ENCODE data around the gene TIE1.

The TIE1 gene

DNA sequence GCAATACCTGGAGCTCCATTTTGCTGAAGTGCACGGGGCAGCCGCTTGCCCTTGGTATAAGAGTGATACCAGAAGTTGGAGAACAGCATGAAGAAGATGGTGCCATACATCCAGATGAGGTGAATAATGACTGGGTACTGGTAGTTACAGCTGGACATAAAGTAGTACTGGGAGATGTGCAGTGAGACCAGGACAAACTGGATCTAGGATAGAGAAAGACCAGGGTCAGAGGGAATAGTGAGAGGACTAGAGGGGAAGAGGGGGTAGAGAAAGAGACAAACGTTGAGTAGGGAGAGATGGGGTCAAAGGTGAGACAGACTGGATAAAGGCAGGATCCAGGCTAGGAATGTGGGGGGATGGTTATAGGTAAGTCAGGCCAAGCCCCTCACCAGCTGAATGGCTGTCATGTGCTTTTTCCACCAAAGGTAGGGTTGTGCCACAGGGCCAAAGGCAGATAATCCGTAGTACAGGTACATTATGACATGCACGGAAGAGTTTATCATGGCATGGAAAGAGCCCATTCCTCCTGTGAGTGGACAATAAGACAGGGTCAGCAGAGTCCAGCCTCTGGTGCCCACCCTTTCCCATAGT lies 63.2 kb downstream of the TIE1 start:
- DNase-seq (ENCODE audit: low read depth), result no peak
- TF ChIP-seq, protein P1, sequence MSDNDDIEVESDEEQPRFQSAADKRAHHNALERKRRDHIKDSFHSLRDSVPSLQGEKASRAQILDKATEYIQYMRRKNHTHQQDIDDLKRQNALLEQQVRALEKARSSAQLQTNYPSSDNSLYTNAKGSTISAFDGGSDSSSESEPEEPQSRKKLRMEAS (IDR thresholded peaks at IDR 0.05; ENCODE audit: low read depth, low read length), result no peak
- TF ChIP-seq MYC (IDR thresholded peaks at IDR 0.05; ENCODE audit: low read depth, low read length) (no peak), POLR2A (IDR thresholded peaks at IDR 0.05; ENCODE audit: extremely low read depth, insufficient read length) (no peak)
- TF ChIP-seq, protein P2, sequence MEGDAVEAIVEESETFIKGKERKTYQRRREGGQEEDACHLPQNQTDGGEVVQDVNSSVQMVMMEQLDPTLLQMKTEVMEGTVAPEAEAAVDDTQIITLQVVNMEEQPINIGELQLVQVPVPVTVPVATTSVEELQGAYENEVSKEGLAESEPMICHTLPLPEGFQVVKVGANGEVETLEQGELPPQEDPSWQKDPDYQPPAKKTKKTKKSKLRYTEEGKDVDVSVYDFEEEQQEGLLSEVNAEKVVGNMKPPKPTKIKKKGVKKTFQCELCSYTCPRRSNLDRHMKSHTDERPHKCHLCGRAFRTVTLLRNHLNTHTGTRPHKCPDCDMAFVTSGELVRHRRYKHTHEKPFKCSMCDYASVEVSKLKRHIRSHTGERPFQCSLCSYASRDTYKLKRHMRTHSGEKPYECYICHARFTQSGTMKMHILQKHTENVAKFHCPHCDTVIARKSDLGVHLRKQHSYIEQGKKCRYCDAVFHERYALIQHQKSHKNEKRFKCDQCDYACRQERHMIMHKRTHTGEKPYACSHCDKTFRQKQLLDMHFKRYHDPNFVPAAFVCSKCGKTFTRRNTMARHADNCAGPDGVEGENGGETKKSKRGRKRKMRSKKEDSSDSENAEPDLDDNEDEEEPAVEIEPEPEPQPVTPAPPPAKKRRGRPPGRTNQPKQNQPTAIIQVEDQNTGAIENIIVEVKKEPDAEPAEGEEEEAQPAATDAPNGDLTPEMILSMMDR (IDR thresholded peaks at IDR 0.05; ENCODE audit: low read depth, low read length), result no peak
- H3K4me3 ChIP-seq (ENCODE audit: low read depth, low read length), result no peak overlapping the region

- TF ChIP-seq, protein P1 (IDR thresholded peaks at IDR 0.05; ENCODE audit: low read depth, low read length), result no peak
- TF ChIP-seq POLR2A (IDR thresholded peaks at IDR 0.05; ENCODE audit: extremely low read depth, insufficient read length) (no peak), MYC (IDR thresholded peaks at IDR 0.05; ENCODE audit: low read depth, low read length) (no peak)
- TF ChIP-seq, protein P2 (IDR thresholded peaks at IDR 0.05; ENCODE audit: low read depth, low read length), result no peak
- no peak overlapping the region for H3K4me3 ChIP-seq (ENCODE audit: low read depth, low read length)
- DNase-seq (ENCODE audit: low read depth), result no peak
Observed at GRCh38 chr1:43365678-43366077, 64.9 kb downstream of the TIE1 start.

DNA sequence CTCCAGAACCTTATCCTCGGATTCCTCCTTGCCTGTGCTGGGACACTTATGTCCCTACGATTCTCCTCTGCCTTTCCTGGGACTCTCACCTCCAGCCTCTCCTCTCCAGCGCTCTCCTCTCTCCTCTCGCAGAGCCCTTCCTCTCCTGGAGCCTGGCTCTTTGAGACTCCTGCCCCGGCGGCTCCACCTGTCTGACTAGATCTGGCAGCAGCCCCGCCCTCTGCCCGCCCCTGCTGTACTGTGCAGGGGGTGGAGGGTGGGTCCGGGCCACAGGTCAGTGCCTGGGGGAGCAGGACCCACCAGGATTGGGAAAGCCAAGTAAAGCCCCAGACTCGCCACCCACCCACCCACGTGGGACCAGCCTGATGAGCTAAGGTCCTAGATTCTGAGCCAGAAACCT lies 65.4 kb downstream of the TIE1 start:
- peak overlapping the region; percentile 83 for H3K4me3 ChIP-seq (ENCODE audit: low read depth, low read length)
- DNase-seq (ENCODE audit: low read depth), result no peak
- TF ChIP-seq, protein P1 (IDR thresholded peaks at IDR 0.05; ENCODE audit: low read depth, low read length), result no peak
- TF ChIP-seq MYC (IDR thresholded peaks at IDR 0.05; ENCODE audit: low read depth, low read length), result no peak
- TF ChIP-seq POLR2A (IDR thresholded peaks at IDR 0.05; ENCODE audit: extremely low read depth, insufficient read length), result no peak
- TF ChIP-seq, protein P2 (IDR thresholded peaks at IDR 0.05; ENCODE audit: low read depth, low read length), result no peak

- DNase-seq (ENCODE audit: low read depth), result no peak
- no peak for TF ChIP-seq MYC (IDR thresholded peaks at IDR 0.05; ENCODE audit: low read depth, low read length)
- TF ChIP-seq, protein P1 (IDR thresholded peaks at IDR 0.05; ENCODE audit: low read depth, low read length), result no peak
- no peak for TF ChIP-seq POLR2A (IDR thresholded peaks at IDR 0.05; ENCODE audit: extremely low read depth, insufficient read length)
- TF ChIP-seq, protein P2 (IDR thresholded peaks at IDR 0.05; ENCODE audit: low read depth, low read length), result no peak
Observed at GRCh38 chr1:43366601-43367025, 65.8 kb downstream of the TIE1 start.

DNA sequence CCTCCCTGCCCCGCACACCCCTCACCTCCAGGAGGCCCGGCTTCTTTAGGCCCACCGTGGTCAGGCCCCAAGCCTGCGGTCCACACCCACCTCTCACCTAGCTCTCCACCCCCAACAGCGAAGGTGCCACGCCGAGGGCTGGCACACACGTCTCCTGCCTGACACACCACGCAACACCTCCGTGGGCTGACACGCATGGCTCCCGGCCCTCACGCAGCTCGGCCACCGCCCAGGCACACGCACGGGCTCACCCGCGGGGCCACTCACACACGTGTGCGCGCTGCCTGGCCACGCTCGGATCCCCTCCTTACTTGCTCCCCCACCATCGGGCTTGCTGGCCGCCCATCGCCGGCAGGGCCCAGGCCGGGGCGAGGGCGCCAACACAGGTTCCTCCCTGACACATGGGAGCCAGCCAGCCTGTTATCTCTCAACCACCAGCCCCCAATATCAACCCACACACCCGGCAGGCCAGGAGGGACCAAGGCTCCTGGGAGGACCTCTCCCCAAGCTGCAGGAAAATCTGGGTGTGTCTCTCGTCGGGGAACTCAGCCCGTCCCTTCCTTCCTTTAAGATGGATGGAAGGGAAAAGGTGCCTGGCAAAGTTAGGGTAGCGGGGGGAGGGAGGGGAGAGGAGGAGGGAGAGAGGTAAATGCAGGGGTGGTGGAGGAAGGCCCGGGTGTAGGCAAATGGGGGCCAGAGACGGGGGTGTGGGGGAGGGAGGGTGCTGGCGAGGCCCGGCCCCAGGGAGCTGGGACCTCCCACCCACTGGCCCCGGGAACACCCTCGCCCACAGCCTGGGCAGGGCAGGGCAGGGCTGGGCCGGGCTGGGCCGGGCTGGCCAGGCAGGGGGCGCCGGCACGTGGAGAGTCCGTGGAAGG lies 66.5 kb downstream of the TIE1 start:
- H3K4me3 ChIP-seq (ENCODE audit: low read depth, low read length), result peak overlapping the region; percentile 83
- no peak for DNase-seq (ENCODE audit: low read depth)
- TF ChIP-seq, protein P2 (IDR thresholded peaks at IDR 0.05; ENCODE audit: low read depth, low read length), result no peak
- TF ChIP-seq MYC (IDR thresholded peaks at IDR 0.05; ENCODE audit: low read depth, low read length), result peak; percentile 5; the same call in 1 of the 2 replicates
- TF ChIP-seq, protein P1 (IDR thresholded peaks at IDR 0.05; ENCODE audit: low read depth, low read length), result peak; percentile 20; the same call in 1 of the 2 replicates
- TF ChIP-seq POLR2A (IDR thresholded peaks at IDR 0.05; ENCODE audit: extremely low read depth, insufficient read length), result no peak

More at GRCh38 chr1:43366601-43367025, 65.8 kb downstream of the TIE1 start:
- peak overlapping the region; percentile 83 for H3K4me3 ChIP-seq (ENCODE audit: low read depth, low read length)

Measured in NB4 (cell line).